GM23248 (cell line): ENCODE data around the gene PTPN7. TPM values are rescaled to one million over a fixed set of nuclear protein-coding genes. Genes with fewer than 3 reads are reported as not detected.
A peak's percentile ranks its signal among the peaks of the same experiment; 100 is the strongest.

Experiments
- DNase-seq: peaks from one replicate; pipeline ENCODE4 v3.0.0-alpha.2; 2015
- H2AFZ ChIP-seq: fragments of 200-600 bp; sonication (generic); 2 replicates; pipeline ENCODE4 v1.6.1; 2016; ENCODE audit warnings: antibody characterized with exemption
- H3F3A ChIP-seq: fragments of 200-600 bp; sonication (generic); 2 replicates; pipeline ENCODE4 v1.6.1; 2016; ENCODE audit warnings: mild to moderate bottlenecking, antibody characterized with exemption, mixed run types; ENCODE audit not compliant: insufficient read depth
- H3K27ac ChIP-seq: fragments of 200-600 bp; sonication (generic); 2 replicates; pipeline ENCODE4 v1.5.1; 2016; ENCODE audit warnings: mild to moderate bottlenecking
- H3K27me3 ChIP-seq: fragments of 200-600 bp; sonication (generic); replicated peaks from 2 replicates; pipeline ENCODE4 v1.6.1; 2016; ENCODE audit warnings: mild to moderate bottlenecking; ENCODE audit not compliant: insufficient read depth
- H3K36me3 ChIP-seq: fragments of 200-600 bp; sonication (generic); 2 replicates; pipeline ENCODE4 v1.6.1; 2016; ENCODE audit warnings: low read depth, mild to moderate bottlenecking
- H3K4me1 ChIP-seq: fragments of 200-600 bp; sonication (generic); 2 replicates; pipeline ENCODE4 v1.6.1; 2016; ENCODE audit warnings: mild to moderate bottlenecking; ENCODE audit not compliant: insufficient read depth
- H3K4me2 ChIP-seq: fragments of 200-600 bp; sonication (generic); one replicate; pipeline ENCODE4 v1.6.1; 2016; ENCODE audit warnings: mild to moderate bottlenecking; ENCODE audit not compliant: unreplicated experiment
- H3K4me3 ChIP-seq: fragments of 200-600 bp; sonication (generic); 2 replicates; pipeline ENCODE4 v1.5.1; 2016; ENCODE audit warnings: mild to moderate bottlenecking
- H3K79me2 ChIP-seq: fragments of 200-600 bp; sonication (generic); 2 replicates; pipeline ENCODE4 v1.6.1; 2016; ENCODE audit warnings: mild to moderate bottlenecking; ENCODE audit not compliant: insufficient read depth
- H3K9ac ChIP-seq: fragments of 200-600 bp; sonication (generic); 2 replicates; pipeline ENCODE4 v1.6.1; 2016; ENCODE audit warnings: mild to moderate bottlenecking
- H3K9me2 ChIP-seq: fragments of 200-600 bp; sonication (generic); 2 replicates; pipeline ENCODE4 v1.6.1; 2016; ENCODE audit warnings: mixed run types, mild to moderate bottlenecking, moderate library complexity; ENCODE audit not compliant: insufficient read depth
- H3K9me3 ChIP-seq: fragments of 200-600 bp; sonication (generic); one replicate; pipeline ENCODE4 v1.6.1; 2017; ENCODE audit warnings: low read depth
- H4K20me1 ChIP-seq: fragments of 200-600 bp; sonication (generic); 2 replicates; pipeline ENCODE4 v1.6.0; 2016; ENCODE audit not compliant: insufficient read depth
- EZH2 ChIP-seq: fragments of 200-600 bp; sonication (generic); IDR thresholded peaks from 2 replicates; pipeline ENCODE4 v1.6.1; 2018; ENCODE audit warnings: antibody characterized with exemption, mild to moderate bottlenecking; ENCODE audit not compliant: insufficient read depth, poor library complexity, severe bottlenecking
- EZH2phosphoT487 ChIP-seq: fragments of 200-600 bp; sonication (generic); IDR thresholded peaks from 2 replicates; pipeline ENCODE4 v1.6.1; 2018; ENCODE audit warnings: antibody characterized with exemption, moderate library complexity, mild to moderate bottlenecking, low read depth; ENCODE audit not compliant: insufficient read depth
- WGBS, 2 experiments: methylation state at CpG; one replicate each; pipeline ENCODE4 v1.1.6; 2015 to 2017; ENCODE audit warnings: low lambda C conversion rate in 2 of 2, low coverage in 1 of 2; ENCODE audit errors: missing lambda C conversion rate in 2 of 2; 5-methylcytosine and 5-hydroxymethylcytosine counted together
- in situ Hi-C: fragments of 300-500 bp; cut with MboI; formaldehyde crosslinking; loops from 2 replicates; pipeline ENCODE4 v1.15.0; 2020
- polyA plus RNA-seq: library from polyadenylated mRNA; unstranded; fragments of >200 nt; fragmentation: Nextera tagmentation; extraction: Ambion mirVana; gene quantifications from 2 replicates; pipeline ENCODE4 v1.2.1, GENCODE V29; 2016
- total RNA-seq: library from RNA; depleted of rRNA; stranded (reverse); fragments of >200 nt; shearing (Covaris generic); gene quantifications from 2 replicates; pipeline ENCODE4 v1.2.3, GENCODE V29; 2014

The PTPN7 gene
- total and polyA plus RNA-seq, 2 experiments from 2014 or later: not detected

DNA sequence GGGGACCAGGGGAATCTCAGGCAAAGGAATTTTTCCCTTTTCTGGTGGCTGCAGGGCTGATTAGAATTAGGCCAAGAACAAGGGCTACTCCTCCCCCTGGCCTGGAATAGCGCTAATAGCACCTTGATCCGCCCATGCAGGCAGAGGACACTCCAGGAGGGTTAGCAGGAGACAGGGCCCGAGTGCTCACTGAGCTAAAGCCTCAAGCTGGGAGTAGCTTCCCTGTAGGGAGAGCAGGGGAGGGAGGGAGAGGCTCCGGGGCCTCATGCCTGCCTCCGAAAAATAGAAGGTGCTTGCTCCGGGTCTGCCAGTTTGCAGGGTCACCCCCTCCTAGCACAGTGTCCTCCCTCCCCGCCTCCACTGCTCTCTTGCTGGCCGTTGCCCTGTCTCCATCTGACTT lies 3.8 kb downstream of the PTPN7 start:
- H3K79me2 ChIP-seq: no peaks in the 10 kb centered on the region
- DNase-seq: no peak
- H3K27ac ChIP-seq: no peak overlapping the region
- H3K4me3 ChIP-seq: no peak overlapping the region
- no peaks in the 10 kb centered on the region for H4K20me1 ChIP-seq
- H3F3A ChIP-seq: no peaks in the 10 kb centered on the region
- no peak overlapping the region for H2AFZ ChIP-seq
- no peaks in the 10 kb centered on the region for H3K36me3 ChIP-seq
- no peak overlapping the region for H3K9ac ChIP-seq
- no peaks in the 10 kb centered on the region for H3K9me3 ChIP-seq
- H3K9me2 ChIP-seq: no peaks in the 10 kb centered on the region
- no peaks in the 10 kb centered on the region for H3K4me1 ChIP-seq
- TF ChIP-seq EZH2 (no peak), EZH2phosphoT487 (no peak)
- WGBS, 2 experiments: 76 to 82% methylated on average over 8 of the region's 8 CpGs
- in situ Hi-C loops: no loop called here
- H3K27me3 ChIP-seq: 0 out of 2 replicates have a peak, but pooled peaks cover 5% of the 10 kb centered on the region
- H3K4me2 ChIP-seq: no peak overlapping the region

GRCh38 chr1:202155478-202156021 lies 4.9 kb downstream of the PTPN7 start:
- 20 to 24% methylated on average over 8 of the region's 8 CpGs for WGBS, 2 experiments
- in situ Hi-C loops: no loop called here
- Histone ChIP-seq H3K4me2 (no peak overlapping the region), H3K36me3 (no peaks in the 10 kb centered on the region), H3F3A (no peaks in the 10 kb centered on the region), H3K27me3 (0 out of 2 replicates have a peak, but pooled peaks cover 5% of the 10 kb centered on the region), H4K20me1 (no peaks in the 10 kb centered on the region), H3K4me1 (no peaks in the 10 kb centered on the region), H3K79me2 (no peaks in the 10 kb centered on the region), H3K4me3 (no peak overlapping the region), H3K9ac (no peak overlapping the region), H3K9me2 (no peaks in the 10 kb centered on the region), H2AFZ (no peak overlapping the region), H3K9me3 (no peaks in the 10 kb centered on the region), H3K27ac (no peak overlapping the region)
- peak; percentile 48 for DNase-seq
- no peak for TF ChIP-seq EZH2phosphoT487
- TF ChIP-seq EZH2: no peak

- H3K9me3 ChIP-seq: no peaks in the 10 kb centered on the region
- no peaks in the 10 kb centered on the region for H3F3A ChIP-seq
- H3K4me3 ChIP-seq: no peak overlapping the region
- no peak overlapping the region for H2AFZ ChIP-seq
- DNase-seq: peak; percentile 85
- H3K4me2 ChIP-seq: no peak overlapping the region
- no peaks in the 10 kb centered on the region for H3K79me2 ChIP-seq
- 0 out of 2 replicates have a peak, but pooled peaks cover 5% of the 10 kb centered on the region for H3K27me3 ChIP-seq
- TF ChIP-seq EZH2 (no peak), EZH2phosphoT487 (no peak)
- no peak overlapping the region for H3K9ac ChIP-seq
- no peak overlapping the region for H3K27ac ChIP-seq
- H3K9me2 ChIP-seq: no peaks in the 10 kb centered on the region
- no peaks in the 10 kb centered on the region for H4K20me1 ChIP-seq
- WGBS, 2 experiments: 23 to 26% methylated on average over 11 of the region's 11 CpGs
- H3K36me3 ChIP-seq: no peaks in the 10 kb centered on the region
- no peaks in the 10 kb centered on the region for H3K4me1 ChIP-seq
- in situ Hi-C loops: no loop called here
Observed at GRCh38 chr1:202154766-202155477, 5.5 kb downstream of the PTPN7 start.

GRCh38 chr1:202154148-202154765 lies 6.1 kb downstream of the PTPN7 start:
- WGBS, 2 experiments: 72 to 80% methylated on average over 9 to 10 of the region's 10 CpGs
- Histone ChIP-seq H4K20me1 (no peaks in the 10 kb centered on the region), H3K9me3 (no peaks in the 10 kb centered on the region), H3K4me3 (no peak overlapping the region), H3K27ac (no peak overlapping the region), H3K4me1 (0 out of 2 replicates have a peak, but pooled peaks cover 3% of the 10 kb centered on the region), H2AFZ (no peak overlapping the region), H3K9ac (no peak overlapping the region), H3K4me2 (no peak overlapping the region), H3K79me2 (no peaks in the 10 kb centered on the region), H3K36me3 (no peaks in the 10 kb centered on the region), H3K9me2 (no peaks in the 10 kb centered on the region), H3F3A (no peaks in the 10 kb centered on the region), H3K27me3 (0 out of 2 replicates have a peak, but pooled peaks cover 5% of the 10 kb centered on the region)
- no peak for TF ChIP-seq EZH2
- TF ChIP-seq EZH2phosphoT487: no peak
- in situ Hi-C loops: no loop called here
- no peak for DNase-seq
